Right lobe of liver (tissue), 6 donors: ENCODE data around the gene EXD3. TPM values are rescaled to one million over a fixed set of nuclear protein-coding genes. Genes with fewer than 3 reads are reported as not detected.

Experiments
- ATAC-seq, 4 donors: fragments of 200-7000 bp; cut with Tn5 transposase; one replicate each; pipeline ENCODE4 v1.9.1; 2020; ENCODE audit warnings: mild to moderate bottlenecking in 4 of 4, moderate library complexity in 4 of 4
- DNase-seq, 3 donors: peaks; one replicate each; pipeline ENCODE4 v3.0.0-alpha.2; 2020
- H3K27ac ChIP-seq, 3 donors: fragments of 200-600 bp; one replicate each; pipeline ENCODE4 v1.8.0; 2022
- H3K27me3 ChIP-seq, 2 donors: fragments of 200-600 bp; one replicate each; pipeline ENCODE4 v1.8.0; 2022
- H3K36me3 ChIP-seq, 4 donors: fragments of 200-600 bp; sonication (generic) in 1 of 4; one replicate each; pipeline versions ENCODE4 v1.5.1 to v1.8.0; 2017 to 2022; ENCODE audit warnings: control low read depth in 1 of 4
- H3K4me1 ChIP-seq, 4 donors: fragments of 200-600 bp; sonication (generic) in 1 of 4; one replicate each; pipeline versions ENCODE4 v1.5.1 to v1.8.0; 2017 to 2022; ENCODE audit warnings: control low read depth in 1 of 4
- H3K4me3 ChIP-seq, 3 donors: fragments of 200-600 bp; one replicate each; pipeline ENCODE4 v1.8.0; 2022
- H3K9me3 ChIP-seq, 4 donors: fragments of 200-600 bp; sonication (generic) in 1 of 4; one replicate each; pipeline versions ENCODE4 v1.5.1 to v1.8.0; 2017 to 2022; ENCODE audit warnings: control low read depth in 1 of 4
- CTCF ChIP-seq, 4 donors: fragments of 200-600 bp in 3 of 4; fragments of 450-650 bp in 1 of 4; IDR thresholded peaks; one replicate each; pipeline versions ENCODE4 v1.5.1 to v1.8.0; 2016 to 2022; ENCODE audit warnings: antibody characterized with exemption in 4 of 4, mild to moderate bottlenecking in 2 of 4
- POLR2A ChIP-seq: fragments of 450-650 bp; IDR thresholded peaks from one replicate; pipeline ENCODE4 v1.6.1; 2017; ENCODE audit warnings: antibody characterized with exemption, mild to moderate bottlenecking
- WGBS: methylation state at CpG from one replicate; pipeline ENCODE4 v1.1.6; 2018; ENCODE audit warnings: low coverage, low lambda C conversion rate; ENCODE audit not compliant: insufficient coverage; ENCODE audit errors: missing lambda C conversion rate; 5-methylcytosine and 5-hydroxymethylcytosine counted together
- intact Hi-C, 2 donors: fragments of 100-400 bp; cut with DNase I; formaldehyde crosslinking; loops; one replicate each; pipeline versions ENCODE4 v1.11.2 to v1.14.1; 2022
- total RNA-seq, 6 experiments: library from RNA; depleted of rRNA in 2 of 6; stranded (reverse); fragments of >200 nt in 2 of 6; fragmentation: NEBNext Ultra II Directional in 3 of 6; extraction: Animal tissue kit (Norgen Biotek cat#: 25700) in 3 of 6; gene quantifications; one replicate each; pipeline versions ENCODE4 v1.1.0 to v1.2.4, GENCODE V29; 2016 to 2023
- donor health status: DM: no; HTN: yes; CAD: no.
- donor health status: DM: no; HTN: no; CAD: no.
- donor health status: DM: no; HTN: no; CAD: no.
- donor health status: DM: no; HTN: yes; CAD: no.
- donor health status: DM: no; HTN: yes; CAD: no.

EXD3 gene
- total RNA-seq, 6 experiments from 2014 or later = 3.3 to 14.4 (median 10.6) TPM

GRCh38 chr9:137306066-137306849 lies 116.7 kb downstream of the EXD3 start:
- H3K36me3 ChIP-seq = no peaks in the 10 kb centered on the region
- peak; percentile 2 to 10 (median 6) for ATAC-seq
- TF ChIP-seq POLR2A = no peak
- no peak for TF ChIP-seq CTCF (IDR thresholded peaks at IDR 0.05)
- peak; percentile 46 to 59 (median 51) for DNase-seq
- no peaks in the 10 kb centered on the region for H3K9me3 ChIP-seq
- no peak overlapping the region for H3K4me3 ChIP-seq
- H3K4me1 ChIP-seq = peaks cover 0 to 9% (median 0%) of the 10 kb centered on the region in 4 donors
- intact Hi-C loops = loop anchor here in 1 of 2 donors (10.0 kb wide), 1 partner anchor 99 kb away; no protein-coding TSS in a partner anchor
- H3K27me3 ChIP-seq = peaks cover 0 to 6% of the 10 kb centered on the region in 2 donors
- 0% methylated on average over 1 of the region's 30 CpGs for WGBS
- H3K27ac ChIP-seq = peak overlapping the region; percentile 1 to 80 (median 33)

DNA sequence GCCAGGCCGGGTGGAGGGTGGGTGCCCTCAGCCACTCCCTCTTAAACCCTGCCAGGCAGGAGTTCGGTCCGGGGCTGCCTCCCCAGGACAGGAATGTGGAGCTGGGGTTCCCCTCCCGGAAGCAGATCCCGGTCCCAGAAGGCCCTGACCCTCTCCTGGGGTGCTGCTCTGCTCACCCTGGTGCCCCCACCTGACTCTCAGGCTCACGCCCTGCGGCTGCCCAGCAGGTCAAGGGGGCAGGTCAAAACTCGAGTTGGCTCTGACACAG lies 117.2 kb downstream of the EXD3 start:
- H3K27me3 ChIP-seq = peaks cover 0 to 6% of the 10 kb centered on the region in 2 donors
- no peaks in the 10 kb centered on the region for H3K9me3 ChIP-seq
- no peaks in the 10 kb centered on the region for H3K36me3 ChIP-seq
- no peak for ATAC-seq
- intact Hi-C loops = loop anchor here in 1 of 2 donors (10.0 kb wide), 1 partner anchor 99 kb away; no protein-coding TSS in a partner anchor
- no peak for DNase-seq
- no CpG with 5 or more reads among the region's 8 CpGs for WGBS
- H3K4me1 ChIP-seq = peaks cover 0 to 12% (median 0%) of the 10 kb centered on the region in 4 donors
- H3K4me3 ChIP-seq = no peak overlapping the region
- H3K27ac ChIP-seq = peak overlapping the region; percentile 1 to 80 (median 33)
- TF ChIP-seq CTCF (IDR thresholded peaks at IDR 0.05) (no peak), POLR2A (no peak)

DNA sequence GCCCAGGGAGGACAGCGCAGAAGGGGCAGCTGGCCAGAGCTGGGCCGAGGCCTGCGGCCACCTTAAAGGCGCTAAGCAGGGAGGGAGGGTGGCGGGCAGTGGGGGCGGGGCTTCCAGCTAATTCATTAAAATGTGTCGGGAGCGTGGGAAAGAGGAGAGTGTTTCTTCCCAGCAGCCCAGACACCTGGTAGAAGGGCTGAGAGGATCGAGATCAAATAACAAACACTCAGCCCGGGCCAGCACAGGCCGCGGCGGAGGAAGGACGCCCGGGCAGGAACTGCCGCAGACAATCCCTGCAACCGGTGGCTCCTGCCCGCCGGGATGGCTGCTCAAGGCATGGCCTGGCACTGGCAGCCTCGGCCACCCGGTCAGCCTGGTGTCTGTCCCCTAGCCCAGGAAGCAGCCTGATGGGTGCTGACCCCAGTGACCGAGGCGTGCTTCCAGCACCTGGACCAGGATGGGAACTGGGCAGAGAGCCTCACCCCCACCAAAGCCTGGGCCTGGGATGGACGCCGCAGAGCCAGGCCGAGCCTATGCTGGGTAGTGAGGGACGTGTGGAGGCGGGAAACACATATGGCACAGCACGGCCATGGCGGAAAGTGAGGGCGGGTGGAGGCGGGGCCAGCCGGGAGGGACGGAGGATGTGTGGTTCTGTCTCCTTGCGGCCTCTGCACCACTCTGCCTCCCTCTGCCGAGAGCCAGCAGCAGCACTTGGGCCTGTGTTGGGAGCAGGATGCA lies 117.7 kb downstream of the EXD3 start:
- Histone ChIP-seq H3K9me3 (no peaks in the 10 kb centered on the region), H3K4me3 (no peak overlapping the region), H3K4me1 (peaks cover 0 to 17% (median 0%) of the 10 kb centered on the region in 4 donors), H3K36me3 (no peaks in the 10 kb centered on the region), H3K27ac (peak overlapping the region; percentile 1 to 80 (median 43)), H3K27me3 (peaks cover 0 to 6% of the 10 kb centered on the region in 2 donors)
- DNase-seq = peak; percentile 55 to 68 (median 67)
- intact Hi-C loops = loop anchor here in 1 of 2 donors (10.0 kb wide), 1 partner anchor 100 kb away; no protein-coding TSS in a partner anchor
- peak; percentile 28 to 50 (median 36) for ATAC-seq
- WGBS = 34% methylated on average over 20 of the region's 36 CpGs
- TF ChIP-seq CTCF (IDR thresholded peaks at IDR 0.05) (peak in 1 of 4 donors; percentile 6), POLR2A (peak; percentile 14)

DNA sequence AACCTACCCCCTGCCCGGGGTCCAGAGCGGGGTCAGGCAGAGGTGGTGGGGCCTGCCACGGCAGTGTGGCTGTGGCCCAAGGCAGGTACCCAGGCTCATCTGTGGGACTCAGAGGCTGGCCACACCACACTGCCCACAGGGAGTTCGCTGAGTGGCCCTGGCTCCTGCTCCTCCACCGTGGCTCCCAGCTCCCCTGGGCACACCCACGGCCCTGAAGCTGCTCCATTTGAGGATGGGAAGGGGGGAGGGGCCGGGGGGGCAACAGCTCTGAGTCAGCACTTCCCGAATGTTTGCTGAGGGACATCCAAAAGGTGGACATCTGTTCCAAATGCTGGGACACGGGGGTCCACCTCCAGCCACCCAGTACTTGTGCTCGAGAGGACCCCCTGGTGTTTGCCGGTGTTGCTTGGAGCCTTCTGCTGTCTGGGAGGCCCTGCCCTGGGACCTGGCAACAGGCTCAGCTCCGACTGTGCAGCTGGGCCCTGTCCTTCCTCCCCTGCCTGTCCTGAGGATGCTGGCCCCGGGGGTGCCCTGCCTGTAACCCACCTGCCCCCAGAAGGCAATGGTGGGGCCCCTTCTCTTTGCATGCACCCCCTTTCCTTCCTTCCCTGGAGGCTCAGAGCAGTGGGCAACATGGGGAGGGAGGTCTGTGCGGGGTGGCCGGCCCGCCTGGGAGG lies 118.4 kb downstream of the EXD3 start:
- Histone ChIP-seq H3K4me1 (peaks cover 0 to 20% (median under 1%) of the 10 kb centered on the region in 4 donors), H3K4me3 (no peak overlapping the region), H3K36me3 (no peaks in the 10 kb centered on the region), H3K27me3 (peaks cover 0 to 13% of the 10 kb centered on the region in 2 donors), H3K27ac (peak overlapping the region in 1 of 3 donors; percentile 80), H3K9me3 (no peaks in the 10 kb centered on the region)
- intact Hi-C loops = loop anchor here in 1 of 2 donors (10.0 kb wide), 1 partner anchor 100 kb away; no protein-coding TSS in a partner anchor
- no CpG with 5 or more reads among the region's 16 CpGs for WGBS
- ATAC-seq (no peak), DNase-seq (no peak)
- TF ChIP-seq POLR2A = no peak
- TF ChIP-seq CTCF (IDR thresholded peaks at IDR 0.05) = no peak
